Breast epithelium (tissue), 4 donors: Measurements from ENCODE around the gene ZNF292. TPM values are rescaled to one million over a fixed set of nuclear protein-coding genes. Genes with fewer than 3 reads are reported as not detected.

Source experiments
- DNase-seq, 2 donors: peaks; one replicate each; pipeline ENCODE4 v3.0.0-alpha.2; 2019; ENCODE audit warnings: low spot score in 2 of 2
- H3K27ac ChIP-seq, 2 donors: fragments of 200-600 bp; sonication (generic) in 1 of 2; one replicate each; pipeline ENCODE4 v1.5.1; 2016 to 2019; ENCODE audit warnings: mild to moderate bottlenecking in 1 of 2
- H3K27me3 ChIP-seq, 2 donors: fragments of 200-600 bp; sonication (generic) in 1 of 2; one replicate each; pipeline versions ENCODE4 v1.5.1 to v1.6.0; 2017 to 2019; ENCODE audit warnings: control low read depth in 1 of 2, mild to moderate bottlenecking in 1 of 2
- H3K36me3 ChIP-seq: fragments of 200-600 bp; one replicate; pipeline ENCODE4 v1.5.1; 2019
- H3K4me1 ChIP-seq, 2 donors: fragments of 200-600 bp; sonication (generic); one replicate each; pipeline ENCODE4 v1.5.1; 2016 to 2019; ENCODE audit warnings: control low read depth in 1 of 2
- H3K4me3 ChIP-seq, 3 donors: fragments of 200-600 bp; sonication (generic); 1 replicate in 2 of 3; 2 replicates in 1 of 3; pipeline ENCODE4 v1.5.1; 2016 to 2019; ENCODE audit warnings: mild to moderate bottlenecking in 3 of 3, moderate library complexity in 2 of 3
- H3K9me3 ChIP-seq, 2 donors: fragments of 200-600 bp; sonication (generic) in 1 of 2; one replicate each; pipeline ENCODE4 v1.5.1; 2016 to 2019; ENCODE audit warnings: control low read depth in 1 of 2
- CTCF ChIP-seq, 3 donors: fragments of 450-650 bp; IDR thresholded peaks; one replicate each; pipeline ENCODE4 v1.5.1; 2016 to 2017; ENCODE audit warnings: antibody characterized with exemption in 3 of 3, mild to moderate bottlenecking in 3 of 3, moderate library complexity in 3 of 3
- POLR2A ChIP-seq: fragments of 450-650 bp; IDR thresholded peaks from one replicate; pipeline ENCODE4 v1.6.1; 2016; ENCODE audit warnings: antibody characterized with exemption, mild to moderate bottlenecking, moderate library complexity
- POLR2AphosphoS5 ChIP-seq, 3 donors: sonication (generic); formaldehyde crosslinking; IDR thresholded peaks; one replicate each; pipeline ENCODE4 v1.6.1; 2017; ENCODE audit warnings: antibody characterized with exemption in 3 of 3
- intact Hi-C: fragments of 100-400 bp; cut with DNase I; formaldehyde crosslinking; loops from one replicate; pipeline ENCODE4 v1.15.1; 2023; ENCODE audit warnings: low total_unique reads
- total RNA-seq, 3 donors: library from RNA; depleted of rRNA; stranded (reverse); fragments of >200 nt; gene quantifications; one replicate each; pipeline ENCODE4 v1.1.0, GENCODE V29; 2016

The ZNF292 gene
- total RNA-seq, 3 donors from 2014 or later: 35.0 to 95.1 (median 56.7) TPM

GRCh38 chr6:87241304-87241703, 85.9 kb downstream of the ZNF292 start:
- intact Hi-C loops: no loop called here
- H3K36me3 ChIP-seq: peaks cover 3% of the 10 kb centered on the region

GRCh38 chr6:87242311-87242710, 86.9 kb downstream of the ZNF292 start:
- Histone ChIP-seq H3K27me3 (no peaks in the 10 kb centered on the region), H3K4me1 (no peaks in the 10 kb centered on the region), H3K36me3 (peaks cover 3% of the 10 kb centered on the region), H3K9me3 (no peaks in the 10 kb centered on the region), H3K4me3 (no peak overlapping the region), H3K27ac (no peak overlapping the region)
- no peak for DNase-seq
- intact Hi-C loops: no loop called here
- TF ChIP-seq CTCF (IDR thresholded peaks at IDR 0.05) (no peak), POLR2AphosphoS5 (IDR thresholded peaks at IDR 0.05) (no peak), POLR2A (no peak)

More at GRCh38 chr6:87241304-87241703, 85.9 kb downstream of the ZNF292 start:
- Histone ChIP-seq H3K4me3 (no peak overlapping the region), H3K27ac (no peak overlapping the region), H3K4me1 (no peaks in the 10 kb centered on the region), H3K9me3 (no peaks in the 10 kb centered on the region), H3K27me3 (no peaks in the 10 kb centered on the region)
- no peak for TF ChIP-seq POLR2A
- no peak for TF ChIP-seq POLR2AphosphoS5 (IDR thresholded peaks at IDR 0.05)
- TF ChIP-seq CTCF (IDR thresholded peaks at IDR 0.05): no peak
- no peak for DNase-seq

GRCh38 chr6:87243812-87244211, 88.4 kb downstream of the ZNF292 start:
- TF ChIP-seq POLR2AphosphoS5 (IDR thresholded peaks at IDR 0.05): no peak
- TF ChIP-seq POLR2A: no peak
- no peak for TF ChIP-seq CTCF (IDR thresholded peaks at IDR 0.05)
- Histone ChIP-seq H3K4me3 (no peak overlapping the region), H3K27me3 (no peaks in the 10 kb centered on the region), H3K27ac (no peak overlapping the region), H3K4me1 (no peaks in the 10 kb centered on the region), H3K36me3 (peaks cover 3% of the 10 kb centered on the region), H3K9me3 (no peaks in the 10 kb centered on the region)
- intact Hi-C loops: no loop called here
- DNase-seq: no peak

- Histone ChIP-seq H3K4me1 (no peaks in the 10 kb centered on the region), H3K9me3 (no peaks in the 10 kb centered on the region), H3K4me3 (no peak overlapping the region), H3K36me3 (peaks cover 3% of the 10 kb centered on the region), H3K27ac (no peak overlapping the region), H3K27me3 (no peaks in the 10 kb centered on the region)
- TF ChIP-seq CTCF (IDR thresholded peaks at IDR 0.05) (no peak), POLR2A (no peak), POLR2AphosphoS5 (IDR thresholded peaks at IDR 0.05) (no peak)
- no peak for DNase-seq
- intact Hi-C loops: no loop called here
Observed at GRCh38 chr6:87244380-87244779, 89.0 kb downstream of the ZNF292 start.

- H3K4me1 ChIP-seq: no peaks in the 10 kb centered on the region
- H3K9me3 ChIP-seq: no peaks in the 10 kb centered on the region
- H3K27me3 ChIP-seq: no peaks in the 10 kb centered on the region
- intact Hi-C loops: no loop called here
- H3K36me3 ChIP-seq: no peaks in the 10 kb centered on the region
- no peak overlapping the region for H3K27ac ChIP-seq
- no peak for TF ChIP-seq POLR2AphosphoS5 (IDR thresholded peaks at IDR 0.05)
- TF ChIP-seq POLR2A: no peak
- TF ChIP-seq CTCF (IDR thresholded peaks at IDR 0.05): no peak
- DNase-seq: no peak
- no peak overlapping the region for H3K4me3 ChIP-seq
Observed at GRCh38 chr6:87250019-87250418, 94.7 kb downstream of the ZNF292 start.
